HG02642 (cell line): ENCODE measurements around the gene CASS4.

Experiments used
- ATAC-seq: cut with Tn5 transposase; IDR thresholded peaks from one replicate; pipeline ENCODE4 v1.9.1; 2021; ENCODE audit warnings: mild to moderate bottlenecking; ENCODE audit not compliant: unreplicated experiment, poor library complexity

The CASS4 gene

GRCh38 chr20:56487216-56487615, 75.2 kb downstream of the CASS4 start:
- no peak for ATAC-seq

GRCh38 chr20:56488566-56488965, 76.5 kb downstream of the CASS4 start:
- ATAC-seq: no peak

- ATAC-seq: no peak
Measured at GRCh38 chr20:56501116-56501515, 89.1 kb downstream of the CASS4 start.

DNA sequence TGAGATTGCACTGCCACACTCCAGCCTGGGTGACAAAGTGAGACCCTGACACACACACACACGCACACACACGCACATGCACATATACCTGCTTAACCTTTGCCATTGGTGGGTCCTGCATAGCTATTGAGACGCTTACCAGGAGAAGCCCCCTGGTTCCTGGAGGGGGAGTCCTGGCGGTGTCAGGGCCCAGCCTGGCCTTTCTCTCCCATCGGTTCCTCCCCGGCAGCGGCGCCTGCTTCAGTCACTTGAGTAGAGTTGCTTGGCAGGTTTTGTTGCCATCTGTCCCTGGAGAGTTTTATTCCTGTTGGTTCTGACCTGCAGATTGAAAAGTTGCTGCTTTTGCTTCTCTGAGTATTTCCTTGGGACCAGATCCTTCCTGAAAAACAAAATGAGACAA, 91.9 kb downstream of the CASS4 start:
- ATAC-seq: no peak

DNA sequence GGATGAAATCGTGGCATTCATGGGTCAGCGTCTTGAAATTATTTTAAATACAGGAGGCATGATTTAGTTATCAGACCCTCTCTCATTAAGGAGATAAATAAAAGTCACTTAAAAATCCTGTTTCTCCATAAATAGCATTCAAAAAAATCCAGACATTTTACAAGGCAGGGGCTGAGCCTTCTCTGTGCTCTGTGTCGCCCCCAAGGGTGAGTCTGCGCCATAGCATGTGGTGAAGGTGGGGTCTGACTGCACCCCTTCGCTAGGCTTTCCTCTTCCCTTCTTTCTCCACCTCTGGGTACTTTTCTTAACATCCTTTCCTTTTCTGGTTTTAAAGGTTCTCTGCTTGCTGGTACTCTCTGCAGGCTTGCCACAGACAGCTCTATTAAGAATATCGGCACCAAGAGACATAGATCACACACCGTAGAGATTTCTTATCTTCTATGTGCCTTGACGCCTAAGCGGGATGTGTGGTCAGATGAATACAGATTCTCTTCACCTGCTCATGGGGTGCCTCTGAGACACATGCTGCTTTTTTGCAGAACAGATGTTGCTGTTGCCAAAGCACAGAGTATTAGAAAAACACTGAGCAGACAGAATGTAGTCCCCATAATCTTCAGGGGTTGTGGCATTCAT, 92.4 kb downstream of the CASS4 start:
- ATAC-seq: no peak

GRCh38 chr20:56506103-56506502, 94.0 kb downstream of the CASS4 start:
- ATAC-seq: no peak
